GM21526 (cell line): ENCODE data around the gene CTIF.
A peak's percentile ranks its signal among the peaks of the same experiment; 100 is the strongest.

Source experiments
- ATAC-seq: cut with Tn5 transposase; IDR thresholded peaks from one replicate; pipeline ENCODE4 v1.9.1; 2021; ENCODE audit warnings: moderate library complexity; ENCODE audit not compliant: unreplicated experiment, low FRiP score

The CTIF gene

GRCh38 chr18:48762836-48763718, 224.2 kb downstream of the CTIF start:
- no peak for ATAC-seq

- ATAC-seq = no peak
Observed at GRCh38 chr18:48763719-48764100, 224.9 kb downstream of the CTIF start.

GRCh38 chr18:48765053-48765452, 226.2 kb downstream of the CTIF start:
- no peak for ATAC-seq

DNA sequence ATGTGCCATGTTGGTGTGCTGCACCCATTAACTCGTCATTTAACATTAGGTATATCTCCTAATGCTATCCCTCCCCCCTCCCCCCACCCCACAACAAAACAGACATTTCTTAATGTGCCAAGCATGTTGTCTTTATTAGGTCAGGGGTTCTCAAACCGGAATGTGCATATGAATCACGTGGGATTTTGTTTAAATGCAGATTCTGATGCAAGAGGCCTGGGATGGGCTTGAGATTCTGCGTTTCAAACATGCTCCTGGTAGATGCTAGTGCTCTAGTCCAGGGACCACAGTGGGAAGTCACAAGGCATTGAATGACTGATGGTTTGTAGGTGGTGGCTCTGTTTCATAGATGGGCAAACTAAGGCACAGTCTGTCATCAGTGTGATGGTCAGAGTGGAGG, 227.2 kb downstream of the CTIF start:
- no peak for ATAC-seq

GRCh38 chr18:48766487-48766886, 227.7 kb downstream of the CTIF start:
- no peak for ATAC-seq

GRCh38 chr18:48767090-48767690, 228.4 kb downstream of the CTIF start:
- no peak for ATAC-seq

DNA sequence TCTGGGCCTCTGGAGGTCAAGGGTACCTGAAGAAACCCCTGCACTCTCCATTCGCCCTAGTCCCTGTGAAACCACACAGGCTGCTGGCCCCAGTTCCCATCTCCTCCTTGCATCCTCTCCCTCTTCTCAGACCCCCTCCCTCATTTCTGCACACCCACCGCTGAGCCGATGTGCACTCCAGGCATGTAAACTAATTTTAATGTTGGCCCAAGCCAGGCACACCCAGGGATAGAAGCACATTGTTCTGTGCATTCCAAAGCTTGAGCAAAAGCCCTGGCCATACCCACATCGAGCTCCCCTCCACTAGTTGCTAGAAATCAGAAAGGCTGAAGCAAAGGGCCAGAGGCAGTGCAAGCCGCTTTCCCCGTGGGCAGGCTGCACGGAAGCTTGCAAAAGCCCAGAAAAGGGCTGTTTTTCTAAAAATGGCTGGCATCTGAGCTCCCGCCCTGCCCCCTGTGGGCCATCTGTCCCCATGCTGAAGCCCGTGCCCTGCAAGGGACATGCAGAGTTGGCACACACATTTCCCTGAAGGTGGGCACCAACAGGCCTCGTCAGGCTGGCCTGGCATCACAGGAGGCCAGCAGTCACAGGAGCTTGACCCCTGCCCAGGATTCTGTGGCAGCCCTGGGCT, 230.3 kb downstream of the CTIF start:
- no peak for ATAC-seq

DNA sequence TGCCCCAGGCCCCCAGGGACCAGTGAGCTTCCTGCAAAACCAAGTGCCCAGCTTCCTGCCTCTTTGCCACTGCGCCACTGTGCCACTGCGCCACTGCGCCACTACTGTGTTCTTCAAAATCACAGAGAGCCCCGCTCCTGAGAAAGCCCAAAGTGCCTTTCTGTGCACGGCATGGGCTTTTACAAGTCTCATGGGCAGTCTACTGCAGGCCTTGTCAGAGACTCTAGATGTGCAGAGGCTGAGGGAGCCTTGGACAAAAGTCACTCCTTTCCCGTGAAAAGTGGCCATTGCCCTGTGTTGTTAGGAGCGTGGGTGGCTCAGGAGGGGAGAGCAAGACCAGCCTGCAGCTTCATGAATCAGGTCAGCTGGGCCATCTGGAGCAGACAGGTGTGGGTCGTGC, 231.4 kb downstream of the CTIF start:
- no peak for ATAC-seq

DNA sequence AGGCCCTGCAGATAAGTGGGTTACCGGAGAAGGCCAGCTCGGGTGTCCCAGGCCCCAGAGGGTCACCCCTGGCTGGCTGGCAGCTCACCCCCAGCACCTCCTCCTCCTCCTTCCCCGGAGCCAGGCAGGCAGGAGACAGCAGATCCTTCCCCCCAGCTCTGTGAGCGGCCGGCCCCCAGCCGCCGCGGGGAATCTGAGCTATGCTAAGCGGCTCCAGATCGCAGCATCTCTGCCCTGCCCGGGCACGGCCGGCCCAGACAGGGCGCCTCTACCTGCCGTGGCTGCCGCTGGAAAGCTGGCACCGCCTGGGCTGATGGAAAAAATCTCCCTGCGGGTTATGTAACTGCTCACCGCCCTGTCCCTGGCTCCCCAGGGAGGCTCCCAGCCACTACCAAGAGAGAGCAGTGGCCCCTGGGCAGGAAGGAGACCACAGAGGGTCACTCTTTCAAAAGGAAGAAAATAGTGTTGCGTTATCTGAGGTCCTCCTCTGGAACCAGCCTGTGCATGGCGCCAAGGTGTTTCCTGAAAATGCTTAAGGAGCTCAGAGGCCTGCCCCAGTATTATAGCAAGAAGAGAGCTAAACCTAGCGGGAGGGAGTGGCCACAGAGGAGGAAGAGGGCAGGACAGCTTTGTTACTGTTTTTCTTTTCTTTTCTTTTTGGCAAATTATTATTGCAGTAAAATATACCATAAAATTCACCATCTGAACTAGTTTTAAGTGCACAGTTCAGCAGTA, 233.0 kb downstream of the CTIF start:
- ATAC-seq = no peak

- no peak for ATAC-seq
Observed at GRCh38 chr18:48772457-48772856, 233.6 kb downstream of the CTIF start.

- ATAC-seq = no peak
Observed at GRCh38 chr18:48773821-48774220, 235.0 kb downstream of the CTIF start.

DNA sequence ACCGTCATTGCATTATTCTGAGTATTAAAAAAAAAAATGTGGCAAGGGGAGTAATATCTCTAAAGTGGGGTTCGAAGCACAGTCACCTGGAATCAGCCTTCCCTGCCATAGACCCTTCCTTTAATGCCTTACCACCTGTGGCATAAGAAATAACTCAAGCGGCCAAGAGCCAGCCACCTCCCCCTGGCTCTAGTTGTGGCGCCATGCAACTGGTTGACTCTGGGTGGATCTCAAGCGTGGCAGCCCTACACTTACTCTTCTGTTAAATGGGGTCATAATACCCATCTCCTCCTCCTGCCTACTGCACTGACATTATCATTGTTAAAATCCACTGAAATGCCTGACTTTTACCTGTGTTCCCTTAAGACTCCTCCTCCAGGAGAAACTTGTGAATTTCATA, 236.1 kb downstream of the CTIF start:
- no peak for ATAC-seq

- no peak for ATAC-seq
Observed at GRCh38 chr18:48775372-48776155, 236.7 kb downstream of the CTIF start.

GRCh38 chr18:48776156-48776555, 237.3 kb downstream of the CTIF start:
- ATAC-seq = no peak

- no peak for ATAC-seq
Observed at GRCh38 chr18:48776641-48777025, 237.8 kb downstream of the CTIF start.

- ATAC-seq = peak; percentile 42
Observed at GRCh38 chr18:48777026-48777743, 238.4 kb downstream of the CTIF start.

DNA sequence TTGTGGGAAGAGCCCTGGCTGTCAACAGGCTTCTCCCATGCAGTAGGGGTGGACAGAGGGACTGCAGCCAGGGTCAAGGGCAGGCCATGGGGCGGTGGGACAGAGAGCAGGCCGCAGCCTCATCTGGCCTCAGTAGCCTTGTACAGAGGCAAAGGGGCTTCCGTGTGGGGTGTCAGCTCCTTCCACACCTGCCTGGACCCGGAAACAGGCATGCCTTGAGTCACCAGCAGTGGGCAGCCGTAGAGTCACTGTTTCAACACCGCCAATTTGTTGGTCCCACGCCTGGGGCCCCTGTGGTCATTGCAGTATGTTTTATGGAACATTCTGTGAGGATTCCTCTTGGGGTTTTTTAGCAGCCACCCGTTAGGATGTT, 238.9 kb downstream of the CTIF start:
- ATAC-seq = no peak

- no peak for ATAC-seq
Observed at GRCh38 chr18:48778344-48779011, 239.6 kb downstream of the CTIF start.

DNA sequence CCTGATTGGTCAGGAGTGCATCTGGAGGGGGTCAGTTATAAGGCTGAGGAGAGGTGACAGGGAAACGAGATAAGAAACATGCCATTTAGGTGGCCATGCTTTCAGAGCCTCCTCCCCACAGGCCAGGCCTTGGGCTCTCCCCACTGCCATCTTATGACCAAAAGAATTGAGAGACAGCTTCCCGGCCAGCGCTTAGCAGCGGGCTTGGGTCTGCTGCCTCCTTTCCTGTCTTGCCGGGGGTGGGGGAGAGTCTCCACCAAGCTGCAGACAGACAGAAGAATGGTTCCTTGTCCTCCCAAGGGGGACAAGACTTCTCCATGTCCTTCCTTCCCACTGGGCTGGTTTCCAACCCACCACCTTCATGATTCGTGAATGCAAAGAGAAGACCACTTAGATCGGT, 240.6 kb downstream of the CTIF start:
- no peak for ATAC-seq
